ENCODE data around the gene MCCC1.
"Not testable (repeated sequence)": the region's sequence is repeated elsewhere in the genome, so short reads cannot be mapped to it uniquely, and the experiment has no call there.

MCCC1 gene

GRCh38 chr3:183050706-183051105 lies 48.6 kb downstream of the MCCC1 start:
- in situ Hi-C loops (cut with MboI; ENCODE audit: low sequenced_read_pairs), result no loop called here

GRCh38 chr3:183046883-183047282 lies 52.4 kb downstream of the MCCC1 start:
- in situ Hi-C loops (cut with MboI; ENCODE audit: low sequenced_read_pairs), result no loop called here

- in situ Hi-C loops (cut with MboI; ENCODE audit: low sequenced_read_pairs), result no loop called here
These were observed 54.6 kb downstream of the MCCC1 start for GRCh38 chr3:183044547-183045229.

GRCh38 chr3:183038757-183039156 lies 60.5 kb downstream of the MCCC1 start:
- in situ Hi-C loops (cut with MboI; ENCODE audit: low sequenced_read_pairs), result no loop called here

GRCh38 chr3:183038221-183038620 lies 61.1 kb downstream of the MCCC1 start:
- in situ Hi-C loops (cut with MboI; ENCODE audit: low sequenced_read_pairs), result no loop called here

GRCh38 chr3:183033746-183034145 lies 65.5 kb downstream of the MCCC1 start:
- in situ Hi-C loops (cut with MboI; ENCODE audit: low sequenced_read_pairs), result no loop called here

GRCh38 chr3:183032880-183033555 lies 66.3 kb downstream of the MCCC1 start:
- in situ Hi-C loops (cut with MboI; ENCODE audit: low sequenced_read_pairs), result no loop called here

- in situ Hi-C loops (cut with MboI; ENCODE audit: low sequenced_read_pairs), result no loop called here
These were observed 67.5 kb downstream of the MCCC1 start for GRCh38 chr3:183031826-183032225.

- in situ Hi-C loops (cut with MboI; ENCODE audit: low sequenced_read_pairs), result no loop called here
These were observed 70.9 kb downstream of the MCCC1 start for GRCh38 chr3:183028416-183028815.

GRCh38 chr3:183027276-183027675 lies 72.0 kb downstream of the MCCC1 start:
- in situ Hi-C loops (cut with MboI; ENCODE audit: low sequenced_read_pairs), result no loop called here

GRCh38 chr3:183022936-183023516 lies 76.3 kb downstream of the MCCC1 start:
- in situ Hi-C loops (cut with MboI; ENCODE audit: low sequenced_read_pairs), result no loop called here

- in situ Hi-C loops (cut with MboI; ENCODE audit: low sequenced_read_pairs), result no loop called here
These were observed 80.7 kb downstream of the MCCC1 start for GRCh38 chr3:183018421-183019192.

GRCh38 chr3:183015185-183015584 lies 84.1 kb downstream of the MCCC1 start:
- in situ Hi-C loops (cut with MboI; ENCODE audit: low sequenced_read_pairs), result no loop called here

GRCh38 chr3:183013856-183014255 lies 85.4 kb downstream of the MCCC1 start:
- in situ Hi-C loops (cut with MboI; ENCODE audit: low sequenced_read_pairs), result no loop called here

- in situ Hi-C loops (cut with MboI; ENCODE audit: low sequenced_read_pairs), result no loop called here
These were observed 86.2 kb downstream of the MCCC1 start for GRCh38 chr3:183013074-183013473.

- in situ Hi-C loops (cut with MboI; ENCODE audit: low sequenced_read_pairs), result no loop called here
These were observed 90.5 kb downstream of the MCCC1 start for GRCh38 chr3:183008800-183009199.

GRCh38 chr3:183008303-183008702 lies 91.0 kb downstream of the MCCC1 start:
- in situ Hi-C loops (cut with MboI; ENCODE audit: low sequenced_read_pairs), result no loop called here

- in situ Hi-C loops (cut with MboI; ENCODE audit: low sequenced_read_pairs), result no loop called here
These were observed 92.8 kb downstream of the MCCC1 start for GRCh38 chr3:183006396-183007002.

- in situ Hi-C loops (cut with MboI; ENCODE audit: low sequenced_read_pairs), result no loop called here
These were observed 99.5 kb downstream of the MCCC1 start for GRCh38 chr3:182999767-183000166.

GRCh38 chr3:182993486-182994201 lies 105.7 kb downstream of the MCCC1 start:
- in situ Hi-C loops (cut with MboI; ENCODE audit: low sequenced_read_pairs), result not testable (repeated sequence)
